SJCRH30 (cell line): ENCODE data around the gene ATP8A1. TPM values are rescaled to one million over a fixed set of nuclear protein-coding genes. Genes with fewer than 3 reads are reported as not detected.

Experiments
- DNase-seq, 2 experiments: peaks; one replicate each; pipeline ENCODE4 v3.0.0-alpha.2; 2015 to 2020
- H3K27ac ChIP-seq: fragments of 250-450 bp; sonication (Bioruptor Pico); 2 replicates; pipeline ENCODE4 v1.5.1; 2020; ENCODE audit warnings: mild to moderate bottlenecking, moderate library complexity
- H3K27me3 ChIP-seq: fragments of 250-450 bp; sonication (Bioruptor Pico); 2 replicates; pipeline ENCODE4 v1.5.1; 2020; ENCODE audit warnings: mild to moderate bottlenecking, moderate library complexity
- H3K36me3 ChIP-seq: fragments of 250-450 bp; sonication (Bioruptor Pico); 2 replicates; pipeline ENCODE4 v1.5.1; 2020; ENCODE audit warnings: mild to moderate bottlenecking, moderate library complexity
- H3K4me1 ChIP-seq: fragments of 250-450 bp; sonication (Bioruptor Pico); 2 replicates; pipeline ENCODE4 v1.5.1; 2020; ENCODE audit warnings: mild to moderate bottlenecking, moderate library complexity
- H3K4me3 ChIP-seq: fragments of 250-450 bp; sonication (Bioruptor Pico); 2 replicates; pipeline ENCODE4 v1.5.1; 2020; ENCODE audit warnings: mild to moderate bottlenecking, moderate library complexity
- H3K9me3 ChIP-seq: fragments of 250-450 bp; sonication (Bioruptor Pico); replicated peaks from 2 replicates; pipeline ENCODE4 v1.5.1; 2020; ENCODE audit warnings: mild to moderate bottlenecking, moderate library complexity
- total RNA-seq: library from RNA; depleted of rRNA; stranded (reverse); fragments of >200 nt; shearing (Covaris generic); gene quantifications from 2 replicates; pipeline ENCODE4 v1.2.3, GENCODE V29; 2014; rRNA removed

ATP8A1 gene
- total RNA-seq, 1 experiment from 2014 or later: 0.20 TPM

- Histone ChIP-seq H3K27ac (no peak overlapping the region), H3K4me3 (no peak overlapping the region), H3K4me1 (no peaks in the 10 kb centered on the region), H3K27me3 (no peaks in the 10 kb centered on the region; the same call in 1 of the 2 replicates), H3K36me3 (no peaks in the 10 kb centered on the region), H3K9me3 (no peaks in the 10 kb centered on the region)
- DNase-seq: no peak
Measured at GRCh38 chr4:42369489-42369888, 287.4 kb downstream of the ATP8A1 start.

DNA sequence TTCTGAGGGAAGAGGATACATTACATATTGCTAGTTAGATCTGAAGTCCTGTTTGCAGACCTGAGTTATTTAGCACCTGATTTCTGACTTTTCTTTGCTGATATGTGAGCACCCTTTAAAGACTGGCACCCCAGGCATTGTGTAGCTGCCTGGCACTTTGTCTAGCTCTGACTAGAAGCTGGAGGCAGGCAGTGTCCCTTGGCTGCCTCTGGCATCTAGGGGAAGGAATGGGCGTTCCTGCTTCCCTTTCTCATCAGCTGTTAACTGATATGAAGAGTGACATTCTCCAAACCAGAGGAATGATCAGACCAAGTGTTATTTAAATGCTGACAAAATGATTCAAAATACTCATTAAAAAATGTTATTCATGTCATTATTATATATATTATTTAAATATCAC, 289.9 kb downstream of the ATP8A1 start:
- H3K36me3 ChIP-seq: no peaks in the 10 kb centered on the region
- H3K27me3 ChIP-seq: no peaks in the 10 kb centered on the region; the same call in 1 of the 2 replicates
- H3K4me3 ChIP-seq: no peak overlapping the region
- H3K9me3 ChIP-seq: no peaks in the 10 kb centered on the region
- DNase-seq: no peak
- no peaks in the 10 kb centered on the region for H3K4me1 ChIP-seq
- H3K27ac ChIP-seq: no peak overlapping the region

DNA sequence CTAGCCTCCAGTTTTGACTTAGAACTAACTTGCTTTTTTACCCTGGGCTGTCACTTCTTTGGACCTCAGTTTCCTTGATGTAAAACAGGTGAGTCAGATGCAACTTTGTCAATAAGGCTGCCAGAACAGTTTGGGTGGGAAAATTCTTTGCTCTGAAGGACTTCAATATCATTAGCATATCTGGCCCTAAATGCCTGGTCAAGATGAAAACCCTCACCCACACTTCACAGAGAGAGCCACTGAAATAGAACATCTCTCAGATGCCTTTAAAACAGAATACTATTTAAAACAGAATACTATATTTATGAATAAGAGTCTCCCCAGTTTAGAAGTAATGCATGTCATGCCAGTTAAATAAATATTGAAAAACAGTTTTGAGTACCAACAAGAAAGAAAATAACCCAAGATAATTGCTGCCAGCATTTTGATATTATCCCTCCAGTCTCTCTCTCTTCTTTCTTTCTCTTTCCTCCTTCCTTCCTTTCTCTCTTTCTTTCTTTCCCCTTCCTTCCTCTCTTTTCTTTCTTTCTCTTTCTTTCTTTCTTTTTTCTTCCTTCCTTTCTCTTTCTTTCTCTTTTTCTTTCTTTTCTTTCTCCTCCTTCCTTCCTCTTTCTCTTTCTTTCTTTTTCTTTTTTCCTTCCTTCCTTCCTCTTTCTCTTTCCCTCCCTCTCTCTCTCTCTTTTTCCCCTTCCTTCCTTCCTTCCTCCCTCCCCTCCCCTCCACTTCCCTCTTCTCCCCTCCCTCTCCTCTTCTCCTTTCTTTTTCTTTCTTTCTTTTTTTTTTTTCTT, 292.4 kb downstream of the ATP8A1 start:
- Histone ChIP-seq H3K27me3 (no peaks in the 10 kb centered on the region; the same call in 1 of the 2 replicates), H3K9me3 (no peaks in the 10 kb centered on the region), H3K27ac (no peak overlapping the region), H3K4me1 (no peaks in the 10 kb centered on the region), H3K36me3 (no peaks in the 10 kb centered on the region), H3K4me3 (no peak overlapping the region)
- DNase-seq: no peak

DNA sequence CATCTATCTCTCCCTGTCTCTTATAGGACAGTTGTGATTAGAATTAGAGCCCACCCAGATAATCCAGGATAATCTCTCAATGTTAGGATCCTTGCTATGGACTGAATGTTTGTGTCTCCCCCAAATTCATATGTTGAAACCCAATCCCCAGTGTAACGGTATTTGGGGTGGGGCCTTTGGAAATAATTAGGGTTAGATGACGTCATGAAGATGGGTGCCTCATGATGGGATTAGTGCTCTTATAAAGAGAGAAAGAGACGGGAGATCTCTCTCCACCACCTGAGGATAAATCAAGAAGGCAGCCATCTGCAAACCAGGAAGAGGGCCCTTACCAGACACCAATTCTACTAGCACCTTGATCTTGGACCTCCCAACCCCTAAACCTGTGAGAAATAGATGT, 293.3 kb downstream of the ATP8A1 start:
- Histone ChIP-seq H3K27me3 (no peaks in the 10 kb centered on the region; the same call in 1 of the 2 replicates), H3K4me1 (no peaks in the 10 kb centered on the region), H3K27ac (no peak overlapping the region), H3K4me3 (no peak overlapping the region), H3K36me3 (no peaks in the 10 kb centered on the region), H3K9me3 (no peaks in the 10 kb centered on the region)
- DNase-seq: no peak

DNA sequence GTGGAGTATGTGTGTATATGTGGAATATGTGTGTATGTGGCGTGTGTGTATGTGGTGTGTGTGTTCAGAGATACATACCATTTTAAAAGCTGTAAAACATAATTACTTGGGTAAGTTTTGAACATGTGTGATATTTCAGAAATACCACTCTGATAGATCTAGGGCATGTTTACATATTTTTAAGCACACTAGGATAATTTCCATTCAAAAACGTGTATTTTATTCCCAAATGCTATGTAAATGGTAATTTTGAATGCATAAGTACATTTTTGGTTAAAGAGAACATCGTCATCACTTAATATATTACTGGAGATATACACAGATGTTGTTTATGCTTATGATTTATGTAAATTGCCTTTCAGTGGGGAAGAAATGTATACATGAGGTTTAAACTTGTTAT, 294.3 kb downstream of the ATP8A1 start:
- DNase-seq: no peak
- Histone ChIP-seq H3K27me3 (no peaks in the 10 kb centered on the region; the same call in 1 of the 2 replicates), H3K36me3 (no peaks in the 10 kb centered on the region), H3K4me3 (no peak overlapping the region), H3K27ac (no peak overlapping the region), H3K4me1 (no peaks in the 10 kb centered on the region), H3K9me3 (no peaks in the 10 kb centered on the region)

GRCh38 chr4:42361456-42361855, 295.4 kb downstream of the ATP8A1 start:
- no peak overlapping the region for H3K27ac ChIP-seq
- DNase-seq: no peak
- no peaks in the 10 kb centered on the region for H3K36me3 ChIP-seq
- no peaks in the 10 kb centered on the region; the same call in 1 of the 2 replicates for H3K27me3 ChIP-seq
- no peaks in the 10 kb centered on the region for H3K9me3 ChIP-seq
- H3K4me3 ChIP-seq: no peak overlapping the region
- H3K4me1 ChIP-seq: no peaks in the 10 kb centered on the region

GRCh38 chr4:42360256-42360669, 296.6 kb downstream of the ATP8A1 start:
- no peak for DNase-seq
- peaks cover 4% of the 10 kb centered on the region for H3K27me3 ChIP-seq
- H3K4me1 ChIP-seq: no peaks in the 10 kb centered on the region
- no peak overlapping the region for H3K4me3 ChIP-seq
- no peaks in the 10 kb centered on the region for H3K36me3 ChIP-seq
- H3K9me3 ChIP-seq: no peaks in the 10 kb centered on the region
- no peak overlapping the region for H3K27ac ChIP-seq

DNA sequence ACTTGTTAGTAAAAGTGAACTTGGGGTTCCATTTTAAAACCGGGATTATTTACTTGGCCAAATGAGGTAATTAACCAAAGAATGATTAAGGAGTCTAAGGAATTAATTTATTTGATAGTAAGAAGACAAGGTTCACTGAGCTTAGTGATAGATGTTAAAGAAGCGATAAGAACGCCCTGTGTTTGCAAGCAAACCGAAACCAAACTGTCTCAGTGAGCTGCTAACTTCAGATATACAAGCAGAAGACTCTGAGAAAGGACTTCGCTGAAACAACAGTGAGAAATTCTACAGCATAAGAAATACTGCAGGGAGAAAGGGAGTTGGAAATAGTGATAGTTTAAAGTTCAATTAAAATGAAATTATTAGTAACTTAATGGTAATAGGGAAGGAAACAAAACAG, 297.2 kb downstream of the ATP8A1 start:
- no peak for DNase-seq
- no peak overlapping the region for H3K27ac ChIP-seq
- H3K27me3 ChIP-seq: peaks cover 5% of the 10 kb centered on the region
- H3K36me3 ChIP-seq: no peaks in the 10 kb centered on the region
- H3K4me3 ChIP-seq: no peak overlapping the region
- no peaks in the 10 kb centered on the region for H3K9me3 ChIP-seq
- H3K4me1 ChIP-seq: no peaks in the 10 kb centered on the region

Other genes with a start within 250 kb of the ATP8A1 start
- gene GRXCR1, start 235.6 kb upstream of the ATP8A1 start, total RNA-seq: not detected in 2 replicates